ENCODE results near the gene SLC15A3. TPM values are rescaled to one million over a fixed set of nuclear protein-coding genes. Genes with fewer than 3 reads are reported as not detected.

Gene SLC15A3
- polyA plus RNA-seq, 1 donor from 2014 or later, result not detected

DNA sequence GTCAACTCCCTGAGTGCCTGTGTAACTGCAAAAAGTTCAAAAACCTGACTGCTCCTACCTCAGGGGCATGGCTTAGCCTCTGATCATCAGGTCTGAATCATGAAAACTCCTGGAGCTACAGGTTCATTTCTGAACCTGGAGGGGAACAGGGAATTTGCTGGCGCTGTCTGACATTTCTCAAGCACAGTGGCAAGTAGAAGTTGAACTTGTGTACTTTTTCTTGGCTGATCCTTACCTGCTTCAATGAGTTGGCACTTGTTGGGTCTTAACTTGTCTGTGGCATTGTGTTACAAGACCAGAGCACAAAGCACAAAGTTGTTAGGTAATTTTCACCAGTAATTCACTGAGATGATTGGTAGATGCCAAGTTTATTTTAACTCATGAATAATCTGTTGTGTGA lies 34.7 kb downstream of the SLC15A3 start:
- Histone ChIP-seq H3K27me3 (ENCODE audit: insufficient read depth, low read depth, low read length) (no peaks in the 10 kb centered on the region), H3K4me2 (ENCODE audit: low read length) (no peak overlapping the region), H3F3A (ENCODE audit: insufficient read depth, low read length, poor library complexity, severe bottlenecking) (peaks cover 3% of the 10 kb centered on the region), H4K20me1 (ENCODE audit: insufficient read depth) (no peaks in the 10 kb centered on the region), H3K9me3 (ENCODE audit: low read length) (no peaks in the 10 kb centered on the region), H3K79me2 (replicated peaks; ENCODE audit: insufficient read depth, low read length) (peaks cover 40% of the 10 kb centered on the region), H3K27ac (ENCODE audit: low read length) (no peak overlapping the region), H2AFZ (ENCODE audit: low read depth, low read length) (no peak overlapping the region), H3K36me3 (ENCODE audit: insufficient read depth, low read length) (no peaks in the 10 kb centered on the region), H3K9me2 (ENCODE audit: insufficient read depth, low read length) (no peaks in the 10 kb centered on the region), H3K4me3 (ENCODE audit: low read length) (no peak overlapping the region), H3K9ac (ENCODE audit: low read length) (no peak overlapping the region)
- no peak for TF ChIP-seq SMC3 (conservative IDR thresholded peaks at IDR 0.05; ENCODE audit: poor library complexity)
- TF ChIP-seq MXI1 (conservative IDR thresholded peaks at IDR 0.05; ENCODE audit: poor library complexity, severe bottlenecking), result no peak
- TF ChIP-seq, protein P1, sequence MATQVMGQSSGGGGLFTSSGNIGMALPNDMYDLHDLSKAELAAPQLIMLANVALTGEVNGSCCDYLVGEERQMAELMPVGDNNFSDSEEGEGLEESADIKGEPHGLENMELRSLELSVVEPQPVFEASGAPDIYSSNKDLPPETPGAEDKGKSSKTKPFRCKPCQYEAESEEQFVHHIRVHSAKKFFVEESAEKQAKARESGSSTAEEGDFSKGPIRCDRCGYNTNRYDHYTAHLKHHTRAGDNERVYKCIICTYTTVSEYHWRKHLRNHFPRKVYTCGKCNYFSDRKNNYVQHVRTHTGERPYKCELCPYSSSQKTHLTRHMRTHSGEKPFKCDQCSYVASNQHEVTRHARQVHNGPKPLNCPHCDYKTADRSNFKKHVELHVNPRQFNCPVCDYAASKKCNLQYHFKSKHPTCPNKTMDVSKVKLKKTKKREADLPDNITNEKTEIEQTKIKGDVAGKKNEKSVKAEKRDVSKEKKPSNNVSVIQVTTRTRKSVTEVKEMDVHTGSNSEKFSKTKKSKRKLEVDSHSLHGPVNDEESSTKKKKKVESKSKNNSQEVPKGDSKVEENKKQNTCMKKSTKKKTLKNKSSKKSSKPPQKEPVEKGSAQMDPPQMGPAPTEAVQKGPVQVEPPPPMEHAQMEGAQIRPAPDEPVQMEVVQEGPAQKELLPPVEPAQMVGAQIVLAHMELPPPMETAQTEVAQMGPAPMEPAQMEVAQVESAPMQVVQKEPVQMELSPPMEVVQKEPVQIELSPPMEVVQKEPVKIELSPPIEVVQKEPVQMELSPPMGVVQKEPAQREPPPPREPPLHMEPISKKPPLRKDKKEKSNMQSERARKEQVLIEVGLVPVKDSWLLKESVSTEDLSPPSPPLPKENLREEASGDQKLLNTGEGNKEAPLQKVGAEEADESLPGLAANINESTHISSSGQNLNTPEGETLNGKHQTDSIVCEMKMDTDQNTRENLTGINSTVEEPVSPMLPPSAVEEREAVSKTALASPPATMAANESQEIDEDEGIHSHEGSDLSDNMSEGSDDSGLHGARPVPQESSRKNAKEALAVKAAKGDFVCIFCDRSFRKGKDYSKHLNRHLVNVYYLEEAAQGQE (IDR thresholded peaks at IDR 0.05; ENCODE audit: borderline replicate concordance), result no peak
- TF ChIP-seq CTCF (IDR thresholded peaks at IDR 0.05; ENCODE audit: poor library complexity, severe bottlenecking), result no peak
- no peak for TF ChIP-seq EZH2 (IDR thresholded peaks at IDR 0.05; ENCODE audit: borderline replicate concordance, insufficient read depth, low read length, poor library complexity, severe bottlenecking)
- no peak for TF ChIP-seq EP300 (conservative IDR thresholded peaks at IDR 0.05; ENCODE audit: poor library complexity, severe bottlenecking)
- TF ChIP-seq POLR2AphosphoS5 (IDR thresholded peaks at IDR 0.05), result no peak
- no peak for TF ChIP-seq RAD21 (conservative IDR thresholded peaks at IDR 0.05)
- no peak for TF ChIP-seq TAF1 (IDR thresholded peaks at IDR 0.05; ENCODE audit: low read depth)

- peaks cover 3% of the 10 kb centered on the region for H3F3A ChIP-seq (ENCODE audit: insufficient read depth, low read length, poor library complexity, severe bottlenecking)
- H3K9me3 ChIP-seq (ENCODE audit: low read length), result no peaks in the 10 kb centered on the region
- no peak overlapping the region for H3K27ac ChIP-seq (ENCODE audit: low read length)
- no peaks in the 10 kb centered on the region for H3K36me3 ChIP-seq (ENCODE audit: insufficient read depth, low read length)
- no peak overlapping the region for H3K9ac ChIP-seq (ENCODE audit: low read length)
- no peak overlapping the region for H3K4me2 ChIP-seq (ENCODE audit: low read length)
- H4K20me1 ChIP-seq (ENCODE audit: insufficient read depth), result no peaks in the 10 kb centered on the region
- no peak for TF ChIP-seq EZH2 (IDR thresholded peaks at IDR 0.05; ENCODE audit: borderline replicate concordance, insufficient read depth, low read length, poor library complexity, severe bottlenecking)
- no peak for TF ChIP-seq POLR2AphosphoS5 (IDR thresholded peaks at IDR 0.05)
- no peak for TF ChIP-seq MXI1 (conservative IDR thresholded peaks at IDR 0.05; ENCODE audit: poor library complexity, severe bottlenecking)
- TF ChIP-seq SMC3 (conservative IDR thresholded peaks at IDR 0.05; ENCODE audit: poor library complexity), result no peak
- TF ChIP-seq TAF1 (IDR thresholded peaks at IDR 0.05; ENCODE audit: low read depth), result no peak
- TF ChIP-seq EP300 (conservative IDR thresholded peaks at IDR 0.05; ENCODE audit: poor library complexity, severe bottlenecking), result no peak
- TF ChIP-seq, protein P1 (IDR thresholded peaks at IDR 0.05; ENCODE audit: borderline replicate concordance), result no peak
- no peak for TF ChIP-seq CTCF (IDR thresholded peaks at IDR 0.05; ENCODE audit: poor library complexity, severe bottlenecking)
- no peak for TF ChIP-seq RAD21 (conservative IDR thresholded peaks at IDR 0.05)
- no peaks in the 10 kb centered on the region for H3K9me2 ChIP-seq (ENCODE audit: insufficient read depth, low read length)
- no peaks in the 10 kb centered on the region for H3K27me3 ChIP-seq (ENCODE audit: insufficient read depth, low read depth, low read length)
- H2AFZ ChIP-seq (ENCODE audit: low read depth, low read length), result no peak overlapping the region
- no peak overlapping the region for H3K4me3 ChIP-seq (ENCODE audit: low read length)
- peaks cover 40% of the 10 kb centered on the region for H3K79me2 ChIP-seq (replicated peaks; ENCODE audit: insufficient read depth, low read length)
Measured at GRCh38 chr11:60916669-60917206, 35.2 kb downstream of the SLC15A3 start.
